ENCODE results near the gene PTPN7.

The PTPN7 gene

GRCh38 chr1:202160377-202160940, at the start of gene PTPN7:
TSS of gene PTPN7 (minus strand) at chr1:202160602. CDS start at chr1:202159402, 1,200 bp downstream.
- no peak for TF ChIP-seq CTCF (conservative IDR thresholded peaks at IDR 0.05)
- H3K27ac ChIP-seq, result no peak within 1 kb of the TSS

GRCh38 chr1:202208351-202208857, 48.0 kb upstream of the PTPN7 start:
- no peak for TF ChIP-seq CTCF (conservative IDR thresholded peaks at IDR 0.05)
- no peak overlapping the region for H3K27ac ChIP-seq

- peak overlapping the region; percentile 47 for H3K27ac ChIP-seq
- 0 out of 2 replicates have a peak, but pooled peaks have one; percentile 15 for TF ChIP-seq CTCF (conservative IDR thresholded peaks at IDR 0.05)
Observed at GRCh38 chr1:202207292-202207691, 46.9 kb upstream of the PTPN7 start.

GRCh38 chr1:202205523-202206190, 45.3 kb upstream of the PTPN7 start:
- TF ChIP-seq CTCF (conservative IDR thresholded peaks at IDR 0.05), result peak; percentile 35

GRCh38 chr1:202204065-202204464, 43.7 kb upstream of the PTPN7 start:
- no peak overlapping the region for H3K27ac ChIP-seq
- no peak for TF ChIP-seq CTCF (conservative IDR thresholded peaks at IDR 0.05)

More at GRCh38 chr1:202205523-202206190, 45.3 kb upstream of the PTPN7 start:
- H3K27ac ChIP-seq, result no peak overlapping the region

GRCh38 chr1:202203238-202204039, 43.0 kb upstream of the PTPN7 start:
- H3K27ac ChIP-seq, result no peak overlapping the region
- TF ChIP-seq CTCF (conservative IDR thresholded peaks at IDR 0.05), result no peak
